ENCODE results near the gene ZBTB20. TPM values are rescaled to one million over a fixed set of nuclear protein-coding genes. Genes with fewer than 3 reads are reported as not detected.

The ZBTB20 gene
- total and polyA plus RNA-seq, 2 donors (not counting 1 experiment from before 2014, with no cell fraction given), result 4.0 to 123 TPM

DNA sequence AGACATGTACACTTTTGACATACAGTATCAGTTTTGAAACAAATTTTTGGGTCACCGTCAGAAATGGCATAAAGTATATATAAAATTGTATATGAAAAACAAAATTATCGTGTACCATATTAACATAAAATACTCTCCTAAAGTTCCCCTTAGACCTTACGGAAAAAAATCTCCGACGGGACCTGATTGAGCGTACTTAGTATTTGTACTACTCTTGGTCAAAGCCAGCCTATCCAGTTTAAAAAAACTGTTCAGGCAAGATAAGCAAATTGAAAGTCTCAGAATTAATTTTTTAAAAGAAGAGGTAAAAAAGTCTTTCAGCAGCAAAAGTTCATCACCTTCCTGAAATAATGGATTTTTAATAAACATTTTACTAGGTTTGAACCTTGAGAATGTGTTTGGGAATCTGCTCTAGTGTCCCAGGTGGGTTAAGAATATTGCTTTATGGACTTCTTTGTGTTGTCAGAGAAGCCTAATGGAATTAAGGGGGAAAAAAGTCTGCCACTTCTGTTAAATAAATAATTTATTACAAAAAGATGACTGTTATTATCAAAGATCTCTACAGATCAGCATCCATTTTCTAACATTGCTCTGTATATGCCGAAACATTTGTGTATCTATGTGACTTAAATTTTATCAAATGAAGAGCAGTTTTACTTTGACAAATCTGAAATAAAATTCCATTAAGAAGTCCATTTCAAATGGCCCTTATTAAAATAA, 48.6 kb downstream of the ZBTB20 start:
- peaks cover 0 to 2% (median 0%) of the 10 kb centered on the region in 3 donors for H3K9me3 ChIP-seq (ENCODE audit: control extremely low read depth in 1 of 3, control insufficient read depth in 2 of 3, insufficient read depth in 1 of 3, low read length in 2 of 3)

More for the DNA sequence above, 48.6 kb downstream of the ZBTB20 start:
- TF ChIP-seq EZH2 (IDR thresholded peaks at IDR 0.05; ENCODE audit: borderline replicate concordance, insufficient read depth, low read depth, low read length, poor library complexity, severe bottlenecking), result no peak
- TF ChIP-seq CTCF (IDR thresholded peaks at IDR 0.05), result no peak
- no peak overlapping the region for H3K4me2 ChIP-seq (replicated peaks; ENCODE audit: low read depth, low read length, poor library complexity, severe bottlenecking)
- H3K36me3 ChIP-seq (replicated peaks in 1 of 2; ENCODE audit: control extremely low read depth in 1 of 2, control insufficient read depth in 1 of 2, extremely low read depth in 1 of 2, insufficient read depth in 2 of 2, low read length in 1 of 2), result no peaks in the 10 kb centered on the region
- H3K79me2 ChIP-seq (ENCODE audit: control insufficient read depth, insufficient read depth, low read length), result peaks cover 14% of the 10 kb centered on the region
- Mint-ChIP-seq H3K27ac (no peak overlapping the region), H3K9me3 (ENCODE audit: insufficient read depth) (no peaks in the 10 kb centered on the region), H3K4me3 (no peak overlapping the region), H3K27me3 (no peaks in the 10 kb centered on the region), H3K4me1 (peaks cover 30% of the 10 kb centered on the region)
- DNase-seq (no peak), ATAC-seq (ENCODE audit: low read depth) (no peak)
- H3K27ac ChIP-seq (ENCODE audit: low read length in 2 of 2), result no peak overlapping the region
- H3K4me1 ChIP-seq (ENCODE audit: control insufficient read depth in 2 of 2, insufficient read depth in 2 of 2, low read length in 2 of 2), result peaks cover 8 to 18% of the 10 kb centered on the region in 2 donors
- CTCF ChIA-PET, result no interaction called here
- H2AFZ ChIP-seq (ENCODE audit: insufficient read depth, low read depth, low read length, poor library complexity, severe bottlenecking), result no peak overlapping the region
- no peaks in the 10 kb centered on the region for H4K20me1 ChIP-seq (ENCODE audit: control insufficient read depth, insufficient read depth, low read length, poor library complexity, severe bottlenecking)
- no peak overlapping the region for H3K4me3 ChIP-seq (ENCODE audit: control extremely low read depth in 1 of 5, extremely low read depth in 1 of 5, insufficient read depth in 1 of 5, low read depth in 2 of 5, low read length in 4 of 5)
- H3K9ac ChIP-seq (ENCODE audit: low read length), result no peak overlapping the region
- POLR2A ChIA-PET, result no interaction called here
- WGBS (ENCODE audit: insufficient coverage), result no CpG with 5 or more reads among the region's 7 CpGs
- intact Hi-C loops (cut with micrococcal nuclease), result no loop called here
- no peaks in the 10 kb centered on the region for H3K27me3 ChIP-seq (replicated peaks in 1 of 4; ENCODE audit: control extremely low read depth in 1 of 4, control insufficient read depth in 3 of 4, insufficient read depth in 4 of 4, low read length in 3 of 4)

Data from B cell (primary cell).